ENCODE measurements around the gene CYTH4.

DNA sequence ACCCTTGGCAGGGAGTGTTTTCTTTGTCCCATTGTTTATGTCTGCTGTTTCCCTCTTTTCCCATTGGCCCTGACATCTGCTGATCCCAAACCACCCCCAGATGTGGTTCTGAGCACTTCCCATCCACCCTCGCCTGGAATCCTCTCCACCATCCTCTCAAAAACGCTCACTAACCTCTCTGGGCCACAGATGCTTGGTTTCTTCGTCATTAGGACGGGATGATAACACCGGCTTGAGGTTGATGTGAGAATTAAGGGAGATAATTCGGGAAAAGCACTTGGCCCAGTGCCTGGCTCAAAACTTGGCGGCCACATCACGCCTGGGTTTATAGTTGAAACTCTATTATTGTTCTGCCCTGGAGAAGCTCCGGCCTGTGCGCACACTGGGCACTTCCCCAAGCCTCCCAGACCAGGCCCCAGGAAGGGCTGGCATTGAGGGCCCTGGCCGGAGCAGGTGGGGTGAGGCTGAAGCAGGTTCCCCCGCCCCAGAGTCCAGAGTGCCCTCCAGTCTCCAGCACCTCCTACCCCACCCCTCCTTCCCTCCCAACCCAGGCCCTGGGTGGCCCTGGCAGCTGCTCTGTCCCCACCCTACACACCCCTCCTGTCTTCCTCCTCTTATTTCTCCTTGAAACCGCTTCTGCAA is 63.7 kb downstream of the CYTH4 start:
- TF ChIP-seq, protein P1, sequence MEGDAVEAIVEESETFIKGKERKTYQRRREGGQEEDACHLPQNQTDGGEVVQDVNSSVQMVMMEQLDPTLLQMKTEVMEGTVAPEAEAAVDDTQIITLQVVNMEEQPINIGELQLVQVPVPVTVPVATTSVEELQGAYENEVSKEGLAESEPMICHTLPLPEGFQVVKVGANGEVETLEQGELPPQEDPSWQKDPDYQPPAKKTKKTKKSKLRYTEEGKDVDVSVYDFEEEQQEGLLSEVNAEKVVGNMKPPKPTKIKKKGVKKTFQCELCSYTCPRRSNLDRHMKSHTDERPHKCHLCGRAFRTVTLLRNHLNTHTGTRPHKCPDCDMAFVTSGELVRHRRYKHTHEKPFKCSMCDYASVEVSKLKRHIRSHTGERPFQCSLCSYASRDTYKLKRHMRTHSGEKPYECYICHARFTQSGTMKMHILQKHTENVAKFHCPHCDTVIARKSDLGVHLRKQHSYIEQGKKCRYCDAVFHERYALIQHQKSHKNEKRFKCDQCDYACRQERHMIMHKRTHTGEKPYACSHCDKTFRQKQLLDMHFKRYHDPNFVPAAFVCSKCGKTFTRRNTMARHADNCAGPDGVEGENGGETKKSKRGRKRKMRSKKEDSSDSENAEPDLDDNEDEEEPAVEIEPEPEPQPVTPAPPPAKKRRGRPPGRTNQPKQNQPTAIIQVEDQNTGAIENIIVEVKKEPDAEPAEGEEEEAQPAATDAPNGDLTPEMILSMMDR (IDR thresholded peaks at IDR 0.05), result no peak
- no peak for TF ChIP-seq ZFX (IDR thresholded peaks at IDR 0.05; ENCODE audit: borderline replicate concordance)

Measured in 22Rv1 (cell line).